H1 (cell line): ENCODE results near the gene ACOT6. TPM values are rescaled to one million over a fixed set of nuclear protein-coding genes. Genes with fewer than 3 reads are reported as not detected.

Experiments used
- BACH1 ChIP-seq: IDR thresholded peaks from 2 replicates; pipeline ENCODE4 v1.6.1; 2012; ENCODE audit warnings: low read length, improper control_type of control experiment
- CHD7 ChIP-seq: fragments of 300-600 bp; sonication (generic); IDR thresholded peaks from 2 replicates; pipeline ENCODE4 v1.7.1; 2012; ENCODE audit warnings: low read length, moderate library complexity, mild to moderate bottlenecking, inconsistent platforms; ENCODE audit not compliant: insufficient replicate concordance
- CREB1 ChIP-seq: IDR thresholded peaks from 2 replicates; pipeline ENCODE4 v1.6.1; 2012; ENCODE audit warnings: inconsistent platforms
- EZH2 ChIP-seq: fragments of 200-600 bp; sonication (generic); IDR thresholded peaks from 2 replicates; pipeline ENCODE4 v1.7.1; 2012; ENCODE audit warnings: low read depth, mild to moderate bottlenecking, moderate library complexity, low read length, inconsistent platforms; ENCODE audit not compliant: severe bottlenecking
- KDM4A ChIP-seq: IDR thresholded peaks from one replicate; pipeline ENCODE4 v1.7.1; 2012; ENCODE audit warnings: low read depth, mild to moderate bottlenecking, moderate library complexity, low read length, inconsistent platforms; ENCODE audit not compliant: severe bottlenecking
- POU5F1 ChIP-seq: IDR thresholded peaks from 2 replicates; pipeline ENCODE4 v1.6.1; 2011; ENCODE audit warnings: low read depth, mild to moderate bottlenecking, low read length, moderate library complexity
- SP4 ChIP-seq: IDR thresholded peaks from 2 replicates; pipeline ENCODE4 v1.6.1; 2012; ENCODE audit warnings: low read length, inconsistent platforms
- SRF ChIP-seq: IDR thresholded peaks from 2 replicates; pipeline ENCODE4 v1.6.1; 2011; ENCODE audit warnings: mild to moderate bottlenecking, low read depth, low read length, moderate library complexity
- TEAD4 ChIP-seq: IDR thresholded peaks from 2 replicates; pipeline ENCODE4 v1.6.1; 2012; ENCODE audit warnings: low read depth, low read length, inconsistent platforms, mixed read lengths
- USF2 ChIP-seq: IDR thresholded peaks from 2 replicates; pipeline ENCODE4 v1.6.1; 2011; ENCODE audit warnings: low read length, improper control_type of control experiment
- polyA plus RNA-seq, 7 experiments: library from polyadenylated mRNA; depleted of rRNA in 3 of 7; stranded (reverse) in 5 of 7; unstranded in 2 of 7; fragments of >200 nt in 5 of 7; fragments of 200-250 nt in 2 of 7; gene quantifications; 1 replicate in 5 of 7; 2 replicates in 1 of 7; 4 replicates in 1 of 7; pipeline versions ENCODE4 v1.2.1 to v1.2.3, GENCODE V29; 2011 to 2013; ENCODE audit warnings: missing spikeins in 2 of 7, mixed read lengths in 2 of 7
- total RNA-seq: library from RNA; stranded (reverse); fragmentation: NEBNext Ultra II Directional; extraction: Animal tissue kit (Norgen Biotek cat#: 25700); gene quantifications from 2 replicates; pipeline ENCODE4 v1.2.1, GENCODE V29; 2021

Gene ACOT6
- total and polyA plus RNA-seq, 2 of the 8 experiments (the other 6 are each of a cell fraction or from before 2014, with no cell fraction given): not detected

GRCh38 chr14:73612339-73613045, at the start of gene ACOT6 (continued):
- TF ChIP-seq KDM4A: peak; percentile 94
- TF ChIP-seq SRF: no peak
- no peak for TF ChIP-seq POU5F1
- no peak for TF ChIP-seq TEAD4
- no peak for TF ChIP-seq EZH2
- TF ChIP-seq CHD7: no peak
- TF ChIP-seq CREB1: peak; percentile 75
- TF ChIP-seq USF2: no peak
- no peak for TF ChIP-seq BACH1
- TF ChIP-seq SP4: 0 out of 2 replicates have a peak, but pooled peaks have one; percentile 38
